ENCODE results near the gene TAOK2.
A peak's percentile ranks its signal among the peaks of the same experiment; 100 is the strongest.
"Not testable (repeated sequence)": the region's sequence is repeated elsewhere in the genome, so short reads cannot be mapped to it uniquely, and the experiment has no call there.

The TAOK2 gene

GRCh38 chr16:30004811-30005242 lies 31.2 kb downstream of the TAOK2 start:
- no peak for TF ChIP-seq JUND (IDR thresholded peaks at IDR 0.05; ENCODE audit: low read depth)
- no peak for DNase-seq (ENCODE audit: low read depth in 1 of 2, low spot score in 1 of 2)
- in situ Hi-C loops (cut with HindIII; ENCODE audit: low pct_unique_long_range_greater_than_20kb, low sequenced_read_pairs) = no loop called here

DNA sequence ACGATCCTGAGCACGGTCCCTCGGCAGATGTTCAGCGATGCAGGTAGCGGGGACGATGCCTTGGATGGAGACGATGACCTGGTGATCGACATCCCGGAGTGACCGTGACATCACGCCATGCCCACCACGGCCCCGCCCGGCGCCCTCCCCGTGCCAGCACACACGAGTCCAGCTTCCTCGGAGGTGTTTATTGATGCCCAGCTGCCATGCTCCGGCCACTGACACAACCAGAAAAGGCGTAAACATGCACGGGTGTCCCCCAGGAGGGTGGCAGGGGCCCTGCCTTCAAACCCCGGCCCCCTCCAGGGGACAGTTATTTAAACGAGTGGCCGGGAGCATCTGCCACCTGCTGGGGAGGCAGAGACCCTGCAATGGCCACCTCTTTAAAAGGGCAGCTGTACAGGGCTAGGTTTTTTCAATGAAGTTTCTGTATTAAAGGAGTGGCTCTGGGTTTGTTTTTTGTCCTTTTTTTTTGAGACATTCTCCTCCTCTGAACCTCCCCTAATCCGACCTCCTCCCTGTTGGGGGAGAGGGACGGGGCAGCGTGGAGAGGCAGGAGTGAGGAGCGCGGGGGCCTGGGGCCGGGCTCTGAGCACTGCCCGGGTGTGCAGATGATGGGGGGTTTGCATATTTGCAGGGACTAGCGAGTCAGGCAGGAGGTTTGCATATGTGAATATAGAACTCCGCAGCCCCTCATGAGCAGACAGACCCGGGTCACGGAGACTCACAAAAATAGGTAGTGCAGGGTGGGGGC lies 31.9 kb downstream of the TAOK2 start:
- in situ Hi-C loops (cut with HindIII; ENCODE audit: low pct_unique_long_range_greater_than_20kb, low sequenced_read_pairs) = no loop called here
- no peak for TF ChIP-seq JUND (IDR thresholded peaks at IDR 0.05; ENCODE audit: low read depth)
- DNase-seq (ENCODE audit: low read depth in 1 of 2, low spot score in 1 of 2) = peak; percentile 57 to 90

DNA sequence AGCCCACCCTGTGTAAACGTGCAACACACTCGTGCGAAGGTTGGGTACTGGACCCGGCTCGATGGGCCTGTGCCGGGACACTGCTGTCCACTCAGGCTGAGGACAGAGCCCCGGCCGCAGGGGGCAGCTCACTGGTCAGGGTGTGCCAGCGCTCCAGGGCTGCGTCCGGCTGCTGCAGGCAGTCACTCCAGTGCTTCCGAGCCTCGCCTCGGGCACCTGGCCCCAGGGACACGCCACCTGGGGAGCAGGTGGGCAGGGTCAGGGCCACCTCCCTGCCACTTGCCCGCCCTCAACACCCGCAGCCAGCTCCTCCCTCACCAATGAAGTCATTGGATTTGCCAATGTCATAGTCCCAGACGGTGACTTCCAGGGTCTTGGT lies 32.4 kb downstream of the TAOK2 start:
- no peak for TF ChIP-seq JUND (IDR thresholded peaks at IDR 0.05; ENCODE audit: low read depth)
- in situ Hi-C loops (cut with HindIII; ENCODE audit: low pct_unique_long_range_greater_than_20kb, low sequenced_read_pairs) = no loop called here
- no peak for DNase-seq (ENCODE audit: low read depth in 1 of 2, low spot score in 1 of 2)

DNA sequence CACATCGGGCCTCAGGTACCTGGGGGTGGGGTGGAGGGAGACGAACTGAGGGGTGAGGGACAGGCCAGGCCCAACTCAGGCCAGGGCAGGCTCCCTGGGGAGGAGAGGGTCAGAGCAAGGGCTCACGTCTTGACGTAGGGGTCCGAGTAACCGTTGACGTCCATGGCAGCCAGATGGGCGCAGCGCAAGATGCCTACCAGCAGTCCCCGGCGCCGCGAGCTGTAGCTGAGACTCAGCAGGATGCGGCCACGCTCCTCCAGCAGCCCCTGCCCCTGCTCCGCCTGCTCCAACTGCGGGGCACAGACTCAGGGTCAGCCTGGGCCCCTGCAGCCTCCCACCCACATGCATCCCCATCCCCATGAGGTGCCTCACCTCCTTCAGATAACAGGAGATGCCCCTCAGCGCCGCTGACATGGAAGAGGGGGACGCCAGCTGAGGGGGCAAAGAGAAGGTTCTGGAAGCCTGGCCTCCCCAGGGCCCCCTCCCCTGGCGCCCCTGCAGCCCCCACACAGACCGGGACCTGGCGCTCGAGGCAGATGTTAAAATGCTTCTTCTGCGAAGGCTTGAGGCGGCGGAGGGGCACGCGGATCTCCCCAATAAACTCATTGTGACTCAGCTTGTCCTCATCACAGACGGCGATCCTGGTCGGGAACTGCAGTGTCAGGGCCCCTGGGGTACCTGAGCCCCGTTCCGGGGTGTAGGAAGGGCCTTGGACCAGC lies 33.1 kb downstream of the TAOK2 start:
- no peak for TF ChIP-seq JUND (IDR thresholded peaks at IDR 0.05; ENCODE audit: low read depth)
- no peak for DNase-seq (ENCODE audit: low read depth in 1 of 2, low spot score in 1 of 2)
- in situ Hi-C loops (cut with HindIII; ENCODE audit: low pct_unique_long_range_greater_than_20kb, low sequenced_read_pairs) = no loop called here

- in situ Hi-C loops (cut with HindIII; ENCODE audit: low pct_unique_long_range_greater_than_20kb, low sequenced_read_pairs) = no loop called here
- no peak for TF ChIP-seq JUND (IDR thresholded peaks at IDR 0.05; ENCODE audit: low read depth)
- no peak for DNase-seq (ENCODE audit: low read depth in 1 of 2, low spot score in 1 of 2)
Observed at GRCh38 chr16:30007378-30007895, 33.8 kb downstream of the TAOK2 start.

DNA sequence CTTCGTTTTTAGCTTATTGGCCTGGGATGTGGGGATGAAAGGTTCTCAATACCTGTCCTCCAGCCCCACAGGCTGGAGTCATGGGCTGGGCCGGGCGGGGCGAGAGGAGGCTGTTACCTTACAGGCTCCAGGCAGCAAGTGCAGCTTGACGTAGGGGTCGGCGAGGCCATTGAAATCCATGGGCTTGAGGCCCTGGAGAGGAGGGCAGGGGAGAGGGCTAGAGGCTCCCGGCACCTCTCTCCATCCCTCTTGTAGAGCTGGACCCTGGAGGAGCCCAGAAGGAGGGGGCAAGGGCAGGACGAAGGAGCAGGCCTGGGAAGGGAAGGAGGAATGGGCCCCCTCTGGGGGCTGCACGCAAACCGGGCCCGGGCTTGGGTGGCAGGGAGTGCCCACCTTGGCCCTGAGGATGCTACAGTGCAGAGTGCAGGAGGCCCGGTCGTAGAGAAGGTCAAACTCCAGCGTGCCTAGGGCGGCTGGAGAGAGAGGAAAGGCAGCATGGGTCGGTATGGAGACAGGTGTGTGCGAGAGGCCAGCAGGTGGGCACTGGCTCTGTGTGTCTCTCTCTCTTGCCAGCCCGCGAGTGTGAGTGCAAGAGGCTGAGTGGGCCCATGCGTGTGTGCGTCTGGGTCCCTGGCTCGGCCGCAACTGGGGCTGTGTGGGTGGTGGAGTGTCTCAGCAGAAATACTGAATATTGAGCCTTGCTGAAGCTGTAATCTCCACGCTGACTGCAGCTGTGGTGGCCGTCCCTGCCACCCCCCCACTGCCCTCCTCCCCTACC lies 35.6 kb downstream of the TAOK2 start:
- DNase-seq (ENCODE audit: low read depth in 1 of 2, low spot score in 1 of 2) = no peak
- no peak for TF ChIP-seq JUND (IDR thresholded peaks at IDR 0.05; ENCODE audit: low read depth)
- in situ Hi-C loops (cut with HindIII; ENCODE audit: low pct_unique_long_range_greater_than_20kb, low sequenced_read_pairs) = no loop called here

DNA sequence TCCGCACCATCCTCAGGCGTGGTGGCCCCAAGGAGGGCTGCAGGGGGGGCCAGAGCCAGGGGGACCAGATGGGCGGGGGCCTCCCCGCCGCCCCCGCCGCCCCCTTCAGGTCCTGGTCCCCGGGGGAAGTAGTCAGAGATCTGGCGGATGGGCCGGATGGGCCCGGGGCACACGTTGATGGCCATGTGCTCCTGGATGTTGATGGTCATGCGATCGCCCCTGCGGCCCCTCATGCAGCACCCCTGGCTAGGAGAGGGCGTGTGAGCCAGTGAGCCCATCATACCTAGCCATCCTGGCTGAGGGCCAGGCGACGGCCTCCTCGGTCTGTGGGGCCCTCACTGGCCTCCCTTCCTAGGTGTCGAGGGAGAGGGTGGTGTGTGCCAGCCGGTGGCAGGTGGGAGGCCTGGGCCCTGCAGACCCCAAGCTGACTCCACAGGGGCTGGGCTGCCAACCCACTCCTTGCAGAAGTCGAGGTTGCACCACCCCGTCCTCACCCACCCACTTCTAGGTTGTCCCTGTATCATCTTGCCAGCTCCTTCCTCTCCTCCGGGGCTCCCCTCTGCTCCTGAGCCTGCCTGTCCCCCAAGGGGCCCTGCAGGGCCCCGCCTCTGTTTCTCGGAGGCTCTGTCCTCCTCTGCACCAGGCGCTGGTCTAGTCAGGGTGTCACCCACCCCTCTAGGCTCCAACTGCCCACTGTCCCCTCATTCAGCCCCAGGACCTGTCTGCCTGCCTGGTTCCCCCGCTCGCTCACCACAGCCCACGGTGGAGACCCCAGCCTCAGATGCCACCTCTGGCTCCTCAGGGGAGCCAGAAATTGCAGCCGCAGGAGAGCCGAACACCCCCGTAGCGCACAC lies 36.5 kb downstream of the TAOK2 start:
- DNase-seq (ENCODE audit: low read depth in 1 of 2, low spot score in 1 of 2) = no peak
- TF ChIP-seq JUND (IDR thresholded peaks at IDR 0.05; ENCODE audit: low read depth) = no peak
- in situ Hi-C loops (cut with HindIII; ENCODE audit: low pct_unique_long_range_greater_than_20kb, low sequenced_read_pairs) = no loop called here

- TF ChIP-seq JUND (IDR thresholded peaks at IDR 0.05; ENCODE audit: low read depth) = no peak
- peak in 1 of 2 experiments; percentile 35 for DNase-seq (ENCODE audit: low read depth in 1 of 2, low spot score in 1 of 2)
- in situ Hi-C loops (cut with HindIII; ENCODE audit: low pct_unique_long_range_greater_than_20kb, low sequenced_read_pairs) = no loop called here
Observed at GRCh38 chr16:30010844-30011713, 37.4 kb downstream of the TAOK2 start, which contains the start of gene DOC2A. Gene DOC2A, minus strand, starts transcription at chr16:30011027. Its CDS starts 805 bp downstream, at chr16:30010222.

GRCh38 chr16:30011714-30012504 lies 38.2 kb downstream of the TAOK2 start:
- TF ChIP-seq JUND (IDR thresholded peaks at IDR 0.05; ENCODE audit: low read depth) = no peak
- DNase-seq (ENCODE audit: low read depth in 1 of 2, low spot score in 1 of 2) = no peak
- in situ Hi-C loops (cut with HindIII; ENCODE audit: low pct_unique_long_range_greater_than_20kb, low sequenced_read_pairs) = no loop called here

- in situ Hi-C loops (cut with HindIII; ENCODE audit: low pct_unique_long_range_greater_than_20kb, low sequenced_read_pairs); DNase-seq (ENCODE audit: low read depth in 1 of 2, low spot score in 1 of 2): not testable (repeated sequence)
Observed at GRCh38 chr16:30012598-30012997, 38.9 kb downstream of the TAOK2 start.

GRCh38 chr16:30015450-30015849 lies 41.8 kb downstream of the TAOK2 start:
- in situ Hi-C loops (cut with HindIII; ENCODE audit: low pct_unique_long_range_greater_than_20kb, low sequenced_read_pairs); DNase-seq (ENCODE audit: low read depth in 1 of 2, low spot score in 1 of 2): not testable (repeated sequence)

Measured in T47D (cell line).